ENCODE data around the gene ZNF683.
"Not testable (repeated sequence)": the region's sequence is repeated elsewhere in the genome, so short reads cannot be mapped to it uniquely, and the experiment has no call there.

Gene ZNF683

DNA sequence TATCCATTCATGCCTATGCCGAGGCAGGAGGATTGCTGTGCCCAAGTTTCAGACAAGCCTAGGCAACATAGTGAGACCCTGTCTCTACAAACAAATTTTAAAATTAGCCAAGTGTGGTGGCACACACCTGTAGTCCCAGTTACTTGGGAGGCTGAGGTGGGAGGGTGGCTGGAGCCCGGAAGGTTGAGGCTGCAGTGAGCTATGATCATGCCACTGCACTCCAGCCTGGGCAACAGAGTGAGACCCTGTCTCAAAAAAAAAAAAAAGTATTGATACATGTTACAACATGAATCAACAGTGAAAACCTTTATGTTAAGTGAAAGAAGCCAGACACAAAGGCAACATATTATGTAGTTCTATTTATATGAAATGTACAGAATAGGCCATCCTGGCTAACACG is 12.5 kb upstream of the ZNF683 start:
- DNase-seq (ENCODE audit: low read depth in 2 of 2) = not testable (repeated sequence)

DNA sequence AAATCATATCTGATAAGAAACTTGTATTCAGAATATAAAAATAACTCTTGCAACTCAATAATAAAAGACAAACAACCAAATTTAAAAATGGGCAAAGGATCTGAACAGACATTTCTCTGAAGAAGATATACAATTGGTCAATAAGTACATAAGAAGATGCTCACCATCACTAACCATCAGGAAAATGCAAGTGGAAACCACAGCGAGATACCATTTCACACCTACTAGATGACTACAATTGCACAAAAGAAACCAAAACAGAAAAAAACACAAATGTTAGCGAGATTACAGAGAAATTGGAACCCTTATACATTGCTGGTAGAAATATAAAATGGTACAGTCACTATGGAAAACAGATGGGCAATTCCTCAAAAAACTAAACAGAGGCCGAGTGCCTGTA is 11.5 kb upstream of the ZNF683 start:
- no peak for DNase-seq (ENCODE audit: low read depth in 2 of 2)

DNA sequence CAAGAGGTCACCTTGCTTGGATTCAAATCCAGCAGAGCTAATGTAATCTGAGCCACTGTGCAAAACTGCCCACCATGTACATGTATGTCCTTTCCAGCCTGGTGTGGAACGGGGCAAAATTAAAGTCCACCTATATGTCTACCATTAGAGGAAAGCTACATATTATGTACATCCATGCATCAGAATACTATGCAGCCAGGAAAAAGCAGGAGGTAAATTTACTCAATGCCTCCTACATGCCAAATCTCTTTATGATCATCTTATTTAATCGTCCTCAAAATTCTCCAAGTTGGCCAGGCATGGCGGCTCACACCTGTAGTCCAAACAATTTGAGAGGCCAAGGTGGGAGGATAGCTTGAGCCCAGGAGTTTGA is 6.3 kb upstream of the ZNF683 start:
- no peak for DNase-seq (ENCODE audit: low read depth in 2 of 2)

DNA sequence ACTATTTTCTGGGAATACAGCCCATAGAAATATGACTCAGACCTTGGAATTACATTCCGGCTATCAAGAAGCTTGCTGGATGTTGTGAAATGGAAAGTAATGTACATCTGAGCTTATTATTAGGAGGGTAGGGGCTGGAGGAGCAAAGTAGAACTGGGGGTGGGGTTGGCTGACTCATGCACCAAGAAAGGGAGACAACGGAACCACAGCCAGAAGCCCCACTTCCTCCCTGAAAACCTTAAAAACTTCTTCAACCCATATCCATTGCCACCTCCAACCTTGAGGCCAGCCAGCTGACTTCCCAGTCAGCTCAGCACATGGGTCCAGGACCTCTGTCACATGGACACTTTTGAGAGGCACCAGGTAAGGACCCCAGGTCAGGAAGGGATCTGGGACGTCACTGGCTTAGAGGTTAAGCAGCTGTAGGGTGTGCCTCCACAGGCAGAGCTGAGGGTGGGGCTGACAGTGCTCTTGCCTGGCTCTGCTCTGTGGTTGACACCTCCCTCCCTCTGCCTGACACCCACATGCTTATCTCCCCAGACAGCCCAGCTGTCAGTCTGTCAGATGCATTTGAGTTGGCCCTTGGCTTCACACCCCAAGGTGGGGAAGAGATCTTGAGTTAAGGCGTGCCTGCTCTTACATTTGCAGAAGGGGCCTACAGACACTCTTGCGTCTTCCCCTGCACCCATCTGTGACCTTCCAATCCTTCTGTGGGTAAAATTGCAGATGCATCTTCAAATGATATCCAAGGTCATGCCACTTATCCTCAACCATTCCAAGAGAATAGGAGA is 5.7 kb upstream of the ZNF683 start:
- peak; percentile 52 to 63 for DNase-seq (ENCODE audit: low read depth in 2 of 2)

DNA sequence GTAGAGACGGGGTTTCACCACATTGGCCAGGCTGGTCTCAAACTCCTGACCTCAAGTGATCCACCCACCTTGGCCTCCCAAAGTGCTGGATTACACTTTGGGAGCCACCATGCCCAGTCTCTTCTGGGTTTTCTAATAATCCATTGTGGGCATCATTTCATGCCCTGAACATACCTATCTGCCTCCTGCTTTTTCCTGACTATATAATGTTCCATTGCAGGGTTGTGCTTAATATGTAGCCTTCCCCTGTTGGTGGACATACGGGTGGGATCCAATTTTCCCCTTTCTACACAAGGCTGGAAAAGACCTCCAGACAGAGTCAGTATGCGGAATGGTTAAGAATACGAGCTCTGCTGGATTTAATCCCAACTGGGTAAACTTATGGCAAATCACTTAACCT is 3.5 kb upstream of the ZNF683 start:
- no peak for DNase-seq (ENCODE audit: low read depth in 2 of 2)

DNA sequence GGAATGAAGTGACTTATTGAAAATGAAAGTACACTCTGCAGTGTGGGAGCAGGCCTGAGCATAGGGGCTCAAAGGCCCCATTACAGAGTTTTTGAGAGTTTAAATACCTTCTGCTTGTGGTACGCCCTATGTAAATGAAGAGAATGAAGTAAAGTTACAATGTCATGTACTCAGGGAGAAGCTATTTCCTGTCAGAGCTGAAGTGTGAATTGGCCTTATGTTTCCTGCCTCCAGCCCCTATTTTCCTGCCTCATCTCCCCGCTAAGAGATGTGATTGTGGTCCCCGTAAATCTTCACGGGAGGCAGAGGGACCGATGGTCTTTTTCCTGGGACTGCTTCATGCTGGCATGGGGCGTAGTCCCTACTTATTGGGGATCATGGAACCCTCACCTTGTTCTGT is 2.5 kb upstream of the ZNF683 start:
- no peak for DNase-seq (ENCODE audit: low read depth in 2 of 2)

DNA sequence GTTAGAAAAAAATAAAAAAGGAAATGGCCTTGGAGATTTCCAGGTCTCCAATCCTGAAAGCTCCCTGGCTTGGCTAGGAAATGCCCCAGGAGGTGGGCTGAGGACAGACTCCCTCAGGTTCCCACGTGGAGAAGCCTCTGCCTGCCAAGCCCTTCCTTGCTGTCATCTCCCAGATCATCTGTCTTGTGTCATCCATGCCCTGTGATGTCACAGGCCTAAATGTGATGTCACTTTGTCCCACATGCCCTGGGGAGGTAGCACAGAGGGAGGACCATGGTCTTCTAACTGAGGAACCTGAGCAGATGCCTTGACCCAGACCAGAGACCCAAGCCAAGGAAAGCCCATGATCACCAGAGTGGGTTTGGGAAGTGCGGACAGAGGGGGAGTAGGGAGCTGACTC is 1.8 kb upstream of the ZNF683 start:
- DNase-seq (ENCODE audit: low read depth in 2 of 2) = not testable (repeated sequence)

DNA sequence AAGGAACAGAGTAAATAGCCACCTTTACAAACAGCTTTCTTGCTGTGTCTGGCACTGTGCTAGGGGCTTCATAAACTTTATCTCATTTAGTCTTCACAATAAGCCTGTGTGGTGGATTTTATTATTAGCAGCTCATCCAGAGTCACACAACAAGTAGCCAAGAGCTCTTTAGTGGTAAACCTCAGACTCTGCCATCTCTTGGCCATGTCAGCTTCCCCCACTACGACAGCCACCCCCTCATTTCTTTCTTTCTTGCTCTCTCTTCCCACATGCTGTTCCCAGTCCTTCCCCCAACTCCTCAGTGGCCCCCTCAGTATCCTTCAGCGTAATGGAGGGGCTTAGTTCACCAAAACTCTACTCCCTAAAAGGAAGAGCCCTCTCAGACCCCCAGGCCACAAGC is 1.2 kb upstream of the ZNF683 start:
- no peak for DNase-seq (ENCODE audit: low read depth in 2 of 2)

DNA sequence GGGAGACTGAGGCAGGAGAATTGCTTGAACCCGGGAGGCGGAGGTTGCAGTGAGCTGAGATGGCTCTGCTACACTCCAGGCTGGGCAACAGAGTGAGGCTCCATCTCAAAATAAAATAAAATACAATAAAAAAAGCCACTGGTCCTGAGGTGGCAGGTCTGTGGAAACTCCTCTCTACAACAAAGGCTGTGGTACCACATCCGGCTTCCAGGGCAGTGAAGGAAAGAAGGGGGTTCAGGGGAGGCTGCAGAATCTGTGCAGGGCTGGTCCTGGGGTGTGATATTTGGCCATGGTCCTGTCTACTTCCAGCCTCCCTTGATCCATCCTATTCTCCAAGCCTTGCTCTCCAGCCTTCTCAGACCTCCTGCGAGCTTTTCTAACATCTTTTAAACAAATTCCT is 731 bp upstream of the ZNF683 start:
- no peak for DNase-seq (ENCODE audit: low read depth in 2 of 2)

DNA sequence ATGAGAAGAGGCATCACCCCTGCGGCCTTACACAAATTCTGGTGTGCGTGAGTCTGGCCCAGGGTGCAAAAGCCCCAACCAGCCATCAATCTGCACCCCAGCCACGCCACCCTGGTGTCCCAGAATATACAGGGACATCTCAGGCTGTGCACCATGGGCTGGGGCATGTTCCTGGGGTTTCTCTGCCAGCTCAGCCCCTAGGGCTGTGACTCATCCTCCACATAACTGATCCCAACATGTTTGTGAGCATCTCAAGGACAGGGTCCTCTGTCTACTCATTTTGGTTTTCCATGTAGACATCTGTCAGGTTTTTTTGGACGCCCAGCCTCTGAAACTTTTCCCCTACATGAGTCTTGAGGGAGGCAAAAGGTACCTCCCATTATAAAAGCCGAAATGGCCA is 511 bp downstream of the ZNF683 start:
- no peak for DNase-seq (ENCODE audit: low read depth in 2 of 2)

DNA sequence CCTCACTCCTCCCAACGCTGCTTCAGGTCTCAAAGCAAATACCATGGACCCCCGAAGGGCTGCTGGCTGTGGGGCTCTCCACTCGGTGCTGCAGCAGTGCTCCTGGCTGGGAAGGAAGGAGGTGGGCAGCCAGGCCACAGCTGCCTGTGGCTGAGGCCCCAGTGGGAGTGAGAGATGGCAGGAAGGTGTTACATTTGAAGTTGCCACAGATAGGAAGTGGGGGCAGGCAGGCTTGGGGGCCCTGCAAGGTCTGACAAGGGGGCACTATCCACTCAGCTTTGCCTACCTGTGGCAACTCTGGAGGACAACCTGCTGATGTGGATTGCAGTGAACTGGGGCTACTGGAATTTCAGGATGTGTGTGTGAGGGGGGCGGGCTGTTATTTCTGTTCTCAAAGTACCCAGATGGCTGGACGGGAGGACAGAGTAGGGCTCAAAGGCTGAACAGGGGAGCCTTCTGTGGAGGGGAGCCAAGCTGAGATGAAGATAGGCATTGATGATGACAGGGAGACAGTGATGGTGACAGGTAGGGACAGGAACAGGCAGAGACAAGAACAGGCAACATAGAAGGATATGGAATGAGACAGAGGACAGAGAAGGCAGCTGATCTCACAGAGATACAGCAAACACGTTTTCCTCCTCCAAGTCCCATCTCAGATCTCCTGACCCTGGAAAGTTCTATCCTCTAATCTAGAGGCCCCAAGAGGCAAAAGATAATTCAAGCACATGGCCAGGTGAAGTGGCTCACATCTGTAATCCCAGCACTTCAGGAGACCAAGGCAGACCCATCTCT is 1.8 kb downstream of the ZNF683 start:
- no peak for DNase-seq (ENCODE audit: low read depth in 2 of 2)

DNA sequence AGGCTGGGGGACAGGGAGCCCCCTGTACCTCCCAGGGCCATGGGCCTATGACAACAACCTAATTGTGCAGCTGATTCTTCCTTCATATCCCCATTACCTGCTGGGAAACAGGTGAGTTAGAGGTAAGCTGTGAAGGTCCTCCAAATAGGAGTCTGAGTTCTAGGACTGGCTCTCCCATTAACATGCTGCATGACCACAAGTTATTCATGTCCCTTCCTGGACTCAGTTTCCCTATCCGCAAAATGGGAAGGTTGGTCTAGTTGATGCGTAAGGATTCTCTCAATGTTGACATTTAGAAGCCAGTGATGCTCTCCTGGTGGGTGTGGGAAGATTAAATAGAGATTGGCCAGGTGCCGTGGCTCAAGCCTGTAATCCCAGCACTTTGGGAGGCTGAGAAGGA is 4.1 kb downstream of the ZNF683 start:
- no peak for DNase-seq (ENCODE audit: low read depth in 2 of 2)

DNA sequence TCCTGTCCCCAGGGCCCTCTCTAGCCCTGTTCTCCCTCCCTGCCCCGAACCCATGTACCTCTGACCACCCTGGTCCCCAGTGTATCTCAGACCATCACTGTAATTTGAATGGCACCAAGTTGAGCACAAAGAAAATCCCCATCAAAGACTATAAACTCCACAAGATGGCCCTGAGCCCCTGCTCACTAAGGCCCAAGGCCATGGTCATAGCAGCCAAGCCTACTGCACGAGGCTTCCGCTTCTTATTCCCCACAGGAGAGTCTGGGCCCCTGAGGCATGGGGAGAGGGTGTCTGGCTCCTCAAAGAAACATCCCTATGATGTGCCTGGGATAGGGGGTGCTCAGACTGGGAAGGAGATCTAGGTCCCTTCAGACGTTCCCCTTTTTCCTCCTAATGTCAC is 4.5 kb downstream of the ZNF683 start:
- DNase-seq (ENCODE audit: low read depth in 2 of 2) = no peak

DNA sequence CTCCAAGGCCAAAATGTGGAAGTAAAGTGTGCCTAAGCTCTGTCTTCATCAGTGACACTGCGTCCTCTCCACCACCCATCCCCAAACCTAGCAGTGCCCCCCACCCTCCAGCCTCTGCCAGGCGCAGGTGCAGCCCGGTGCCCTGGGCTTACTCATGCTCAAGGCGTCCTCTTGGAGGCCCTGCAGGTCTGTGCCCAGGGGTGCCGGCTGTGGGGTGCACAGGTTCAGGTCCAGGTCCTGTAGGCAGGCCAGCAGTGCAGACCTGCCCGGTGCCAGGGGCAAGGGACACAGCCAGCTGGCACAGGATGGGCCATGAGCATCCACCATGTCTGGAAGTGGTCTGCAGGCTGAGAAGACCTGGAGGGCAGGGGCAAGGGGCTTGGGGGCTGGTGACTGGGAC is 5.1 kb downstream of the ZNF683 start:
- no peak for DNase-seq (ENCODE audit: low read depth in 2 of 2)

DNA sequence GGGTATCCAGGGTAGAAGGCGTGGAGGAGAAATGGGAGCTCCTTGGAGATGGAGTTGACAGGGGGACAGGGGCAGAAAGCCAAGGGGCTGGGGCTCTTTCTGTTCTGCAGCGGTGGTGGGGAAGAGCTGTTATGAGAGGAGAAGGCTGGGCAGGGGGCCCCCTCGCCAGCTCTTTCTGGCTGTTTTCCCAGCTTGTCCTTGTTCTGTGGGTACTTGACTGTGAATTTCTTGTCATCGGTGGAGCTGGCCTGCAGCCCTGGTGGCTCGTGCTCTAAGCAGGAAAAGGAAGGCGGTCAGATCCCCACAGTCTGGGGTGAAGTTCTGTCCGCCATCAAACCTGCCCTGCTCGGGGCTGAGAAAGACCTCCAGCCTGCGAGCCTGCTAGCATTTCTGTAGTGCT is 7.6 kb downstream of the ZNF683 start:
- no peak for DNase-seq (ENCODE audit: low read depth in 2 of 2)

DNA sequence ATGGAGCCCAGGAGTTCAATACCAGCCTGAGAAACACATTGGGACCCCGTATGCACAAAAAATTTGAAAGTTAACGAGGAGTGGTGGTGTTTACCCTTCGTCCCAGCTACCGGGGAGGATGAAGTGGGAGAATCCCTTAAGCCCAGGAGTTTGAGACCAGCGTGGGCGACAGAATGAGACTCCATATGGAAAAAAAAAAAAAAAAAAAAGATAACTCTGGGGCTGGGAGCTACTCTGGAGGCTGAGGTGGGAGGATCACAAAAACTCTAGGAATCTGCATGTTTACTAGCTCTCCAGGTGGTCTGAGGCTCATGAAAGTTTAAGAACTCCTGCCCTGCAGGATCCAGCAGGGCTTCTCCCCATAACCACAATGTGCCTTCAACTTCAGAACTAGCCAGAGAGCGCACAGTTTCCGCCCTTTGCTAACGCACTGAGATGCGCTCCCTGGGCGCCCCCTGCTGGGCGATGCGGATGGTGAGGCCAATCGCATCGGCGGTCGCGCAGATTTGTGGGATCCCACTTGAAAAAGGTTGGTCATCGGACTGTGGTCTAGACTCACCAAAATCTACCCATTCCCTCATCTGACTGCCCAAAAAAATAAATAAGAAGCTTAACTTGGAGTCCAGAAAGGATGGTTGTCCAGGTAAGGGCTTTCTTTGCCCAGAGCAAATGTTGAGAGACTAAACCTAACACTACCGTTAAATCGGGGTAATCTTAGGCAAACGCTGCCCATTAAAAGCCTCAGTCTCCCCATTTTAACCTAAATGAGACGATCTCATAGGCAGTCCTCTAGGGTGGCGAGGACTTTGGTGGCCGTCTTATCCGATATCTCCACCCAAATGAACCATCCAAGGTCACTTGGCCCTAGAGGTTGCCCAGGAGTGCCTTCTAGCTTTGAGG is 8.8 kb downstream of the ZNF683 start:
- peak; percentile 58 to 76 for DNase-seq (ENCODE audit: low read depth in 2 of 2)

DNA sequence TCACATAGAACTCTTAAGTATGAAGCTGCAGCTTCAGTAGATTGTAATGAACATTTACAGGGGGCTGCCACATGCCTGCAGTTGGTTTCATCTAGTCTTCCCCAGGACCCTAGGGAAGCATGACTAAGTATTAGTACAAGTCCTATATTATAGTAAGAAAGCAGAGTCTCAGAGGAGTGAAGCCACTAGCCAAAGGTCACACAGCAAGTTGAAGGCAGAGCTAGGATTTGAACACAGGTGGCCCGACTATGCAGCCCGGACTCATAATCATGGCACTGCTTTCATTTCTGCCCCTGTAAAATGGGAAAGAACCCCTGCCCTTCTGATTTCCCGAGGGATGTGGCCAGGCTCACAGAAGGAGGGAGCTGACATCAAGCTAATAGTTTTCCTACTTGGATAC is 10.2 kb downstream of the ZNF683 start:
- DNase-seq (ENCODE audit: low read depth in 2 of 2) = no peak

DNA sequence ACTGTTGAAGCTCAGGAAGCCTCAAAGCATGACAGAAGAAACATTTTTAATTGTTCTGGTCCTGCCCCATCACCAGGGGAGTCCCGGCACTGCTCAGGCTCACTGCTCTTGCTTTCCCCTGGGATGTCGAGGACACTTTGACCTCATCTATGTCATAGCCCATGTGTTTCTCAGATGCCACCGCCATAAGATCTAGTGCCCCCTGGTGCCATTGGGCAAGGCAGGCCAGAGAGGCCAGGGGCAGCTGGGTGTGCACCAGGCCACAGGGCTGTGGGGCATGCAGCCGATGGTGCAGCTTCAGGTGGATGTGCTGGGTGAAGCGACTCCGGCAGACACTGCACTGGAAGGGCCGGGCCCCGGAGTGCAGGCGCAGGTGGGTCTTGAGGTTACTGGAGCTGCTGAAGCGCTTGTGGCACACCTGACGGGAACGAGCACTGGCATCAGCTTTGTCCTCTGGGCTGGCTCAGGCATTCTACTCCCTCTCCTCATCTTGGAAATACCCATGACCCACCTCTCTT is 10.9 kb downstream of the ZNF683 start:
- DNase-seq (ENCODE audit: low read depth in 2 of 2) = no peak

DNA sequence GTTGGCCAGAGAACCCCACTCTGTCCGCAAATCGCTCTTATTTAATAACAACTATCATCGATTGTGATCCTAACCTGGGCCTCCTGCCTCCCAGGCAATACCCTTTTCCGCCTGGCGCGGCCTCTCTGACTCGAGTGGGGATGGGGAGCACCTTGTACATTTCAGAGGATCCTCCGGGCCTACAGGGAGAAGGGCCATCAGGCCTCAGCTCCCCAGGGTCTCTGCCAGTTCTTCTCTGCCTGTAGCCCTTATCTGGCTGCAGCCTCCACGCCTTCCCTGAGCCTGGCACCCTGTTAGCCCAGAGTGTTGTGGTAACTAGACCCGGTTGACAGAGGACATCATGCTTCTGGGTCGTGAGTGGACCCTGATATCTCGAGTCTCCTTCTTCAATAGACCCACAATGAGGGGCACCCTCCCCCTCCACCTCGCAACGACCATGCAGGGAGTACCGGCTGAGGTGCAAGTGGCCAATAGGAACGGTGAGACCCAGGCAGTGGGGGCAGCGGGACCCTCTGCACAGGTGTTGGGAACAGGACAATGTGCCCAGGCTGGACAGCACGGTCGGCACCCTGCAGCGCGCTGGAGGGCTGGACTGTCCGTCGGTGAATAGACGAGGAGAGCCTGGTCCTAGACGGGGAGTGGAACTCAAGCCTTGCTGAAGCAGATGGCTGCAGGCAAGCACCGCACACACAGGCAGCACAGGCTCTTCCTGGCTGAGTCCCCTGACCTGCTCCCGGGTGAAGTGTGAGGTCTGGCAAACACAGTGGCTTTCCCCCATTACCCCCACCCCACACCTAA is 11.5 kb downstream of the ZNF683 start:
- DNase-seq (ENCODE audit: low read depth in 2 of 2) = no peak

DNA sequence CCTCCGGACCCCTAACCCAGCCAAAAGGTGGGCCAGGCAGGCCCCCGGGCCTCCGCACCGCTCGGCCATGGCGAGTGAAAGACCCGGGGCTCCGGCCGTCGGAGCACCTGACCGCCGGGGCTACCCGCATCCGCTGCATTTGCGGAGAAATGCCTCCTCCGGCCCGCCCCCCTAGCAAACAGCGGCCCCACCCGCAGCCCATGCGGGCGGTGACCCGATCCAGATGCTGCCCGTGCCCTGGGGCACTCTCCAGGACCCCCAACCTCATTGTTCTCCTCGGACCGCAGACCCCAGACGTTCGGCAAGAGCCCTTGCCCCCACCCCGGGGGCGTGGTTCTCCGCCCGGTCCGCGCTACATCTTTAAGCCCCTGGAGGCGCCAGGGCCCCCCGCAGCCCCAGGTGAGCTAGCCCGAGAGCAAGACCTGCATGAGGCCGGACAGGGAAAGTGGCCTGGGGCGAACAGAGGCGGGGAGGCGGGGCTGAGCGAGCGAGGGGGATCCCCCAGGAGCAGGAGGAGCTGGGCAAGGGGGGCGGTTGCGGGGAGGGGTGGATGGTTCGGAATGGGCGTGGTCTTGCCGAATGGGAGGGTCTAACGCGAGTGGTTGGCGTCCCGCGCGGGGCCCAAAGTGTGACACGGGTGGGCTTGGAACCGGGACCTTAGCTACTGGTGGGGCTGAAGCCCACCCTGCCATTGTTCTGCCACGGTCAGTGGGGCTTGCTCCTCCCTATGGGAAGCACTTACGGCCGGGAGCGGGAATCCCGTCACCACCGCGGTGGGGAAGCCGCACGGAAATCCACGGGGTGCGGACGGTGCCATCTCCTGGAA is 12.4 kb downstream of the ZNF683 start:
- peak; percentile 11 to 19 for DNase-seq (ENCODE audit: low read depth in 2 of 2)
